ENCODE results near the gene MATN3. TPM values are rescaled to one million over a fixed set of nuclear protein-coding genes. Genes with fewer than 3 reads are reported as not detected.

Gene MATN3
- total RNA-seq, 1 donor from 2014 or later, result 0.30 TPM

DNA sequence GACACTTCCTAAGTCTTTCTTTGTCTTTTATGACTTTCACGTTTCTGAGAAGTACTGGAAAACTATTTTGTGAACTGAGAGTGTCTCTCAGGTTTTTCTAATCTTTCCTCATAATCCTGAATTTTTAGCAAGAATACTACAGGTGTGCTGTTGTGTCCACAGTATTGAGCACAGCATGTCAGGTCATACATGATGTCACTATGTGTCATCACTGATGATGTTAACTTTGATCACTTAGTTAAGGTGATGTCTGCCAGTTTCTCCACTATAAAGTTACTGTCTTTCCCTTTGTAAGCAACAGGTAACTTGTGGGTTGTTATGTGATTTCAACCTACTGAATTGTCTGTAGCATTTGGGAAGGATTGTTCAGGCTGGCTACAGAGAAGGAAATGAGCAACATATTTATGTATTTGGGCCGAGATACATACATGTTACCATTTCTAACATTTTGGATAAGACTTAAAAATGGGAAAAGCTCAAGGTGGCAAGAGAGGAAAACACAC lies 11.1 kb downstream of the MATN3 start:
- no peak for DNase-seq

DNA sequence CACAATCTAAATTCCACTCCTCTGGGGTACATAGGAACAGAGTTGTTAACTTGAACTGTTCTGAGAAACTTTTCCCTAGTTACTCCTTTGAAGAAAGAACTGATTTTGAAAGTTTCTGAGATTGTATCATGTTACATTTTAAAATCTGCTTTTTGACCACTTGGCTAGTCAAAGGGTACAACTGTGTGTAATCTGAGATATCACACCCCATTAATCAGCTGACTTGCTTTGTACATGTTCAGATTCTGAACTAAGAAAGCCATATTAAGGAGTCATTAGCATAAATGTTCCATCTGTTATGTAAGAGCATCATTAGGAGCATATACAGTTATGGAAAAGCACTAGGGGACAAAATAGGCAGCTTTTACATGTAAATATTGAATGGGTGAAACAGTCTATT lies 18.7 kb downstream of the MATN3 start:
- DNase-seq, result no peak

DNA sequence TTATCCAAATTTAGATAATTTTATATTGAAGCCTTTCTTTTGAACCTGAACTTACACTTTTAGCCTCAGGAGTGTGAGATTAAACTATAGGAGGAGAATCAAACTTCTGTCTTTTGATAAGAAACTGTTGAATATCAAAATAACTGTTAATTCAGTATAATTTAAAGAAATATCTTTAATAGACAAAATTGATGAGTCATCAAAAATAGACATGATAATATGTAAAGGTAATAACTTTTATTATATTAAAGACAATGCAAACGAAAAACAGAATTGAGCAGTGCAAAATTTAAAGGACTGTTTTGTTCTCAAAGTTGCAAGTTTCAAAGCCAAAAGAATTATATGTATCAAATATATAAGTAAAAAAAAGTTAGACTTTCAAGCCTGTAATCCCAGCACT lies 20.6 kb downstream of the MATN3 start:
- DNase-seq, result no peak

DNA sequence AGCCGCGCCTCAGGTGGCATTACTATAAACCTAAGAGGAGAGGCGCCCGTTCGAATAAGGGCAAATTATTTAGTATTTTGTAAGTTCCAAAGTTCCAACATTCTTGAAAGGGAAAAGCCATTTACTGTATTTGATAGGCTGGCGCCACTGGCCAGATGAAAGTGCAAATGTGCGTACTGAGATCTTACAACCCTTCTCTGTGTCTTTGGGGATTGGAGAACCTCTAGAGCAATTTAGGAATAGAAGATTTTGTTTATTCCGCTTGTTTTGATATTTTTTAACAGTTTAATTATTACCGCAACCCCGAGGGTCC lies 22.1 kb downstream of the MATN3 start:
- no peak for DNase-seq

DNA sequence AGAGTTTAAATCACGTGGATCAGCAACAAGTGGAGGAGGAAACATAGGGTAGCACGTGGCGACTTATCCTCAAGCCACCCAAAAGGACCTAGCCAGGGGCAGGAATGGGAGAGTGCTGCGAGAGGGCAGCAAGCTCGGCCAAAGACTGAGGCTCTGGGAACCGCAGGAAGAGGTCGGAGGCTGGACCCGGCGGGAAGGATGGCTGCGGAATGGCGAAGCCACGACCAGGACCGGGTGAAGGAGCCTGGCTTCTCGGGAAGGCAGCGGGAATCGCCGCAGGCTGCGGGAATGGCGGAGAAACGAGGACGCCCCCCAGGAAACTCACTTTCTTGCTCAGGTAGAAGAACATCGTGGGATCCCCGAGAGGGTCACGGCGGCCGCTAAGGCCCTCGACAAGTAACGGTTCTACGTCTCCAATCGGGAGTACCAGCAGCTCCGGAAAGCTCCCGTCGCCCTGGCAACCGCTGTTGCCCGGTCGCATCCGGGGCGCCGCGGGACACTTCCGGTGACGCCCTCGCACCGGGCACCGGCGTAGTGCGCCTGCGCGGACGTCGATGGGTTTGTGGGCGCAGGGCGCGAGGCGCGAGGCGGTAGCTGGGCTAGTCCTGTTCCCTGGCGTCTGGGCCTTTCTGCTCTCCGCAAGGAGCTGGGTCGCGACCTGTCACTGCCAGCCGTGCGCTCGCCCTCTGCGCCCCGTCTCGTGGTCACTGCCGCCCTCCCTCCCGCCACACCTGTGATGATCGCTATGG lies 22.6 kb downstream of the MATN3 start, which contains the start of gene WDR35:
TSS of gene WDR35 (minus strand) at position 439 of the 749 bp plus-strand sequence. CDS start at position 349, 90 bp downstream.
- peak; percentile 65 for DNase-seq

DNA sequence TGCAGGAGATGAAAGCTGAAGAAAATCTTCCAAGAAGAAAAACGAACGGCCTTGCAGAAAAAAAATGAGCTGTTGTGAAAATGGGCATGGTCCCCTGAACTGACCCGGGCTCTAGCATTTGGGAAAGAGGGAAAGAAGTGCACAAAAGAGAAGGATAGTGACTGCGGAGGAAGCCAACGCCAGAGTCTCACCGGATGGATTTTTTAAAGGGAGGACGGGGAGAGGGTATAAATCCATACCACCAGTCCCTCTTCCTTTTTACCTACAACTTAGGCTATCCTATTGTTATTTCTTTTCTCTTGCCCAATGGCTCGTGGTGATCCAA lies 23.2 kb downstream of the MATN3 start:
- no peak for DNase-seq

DNA sequence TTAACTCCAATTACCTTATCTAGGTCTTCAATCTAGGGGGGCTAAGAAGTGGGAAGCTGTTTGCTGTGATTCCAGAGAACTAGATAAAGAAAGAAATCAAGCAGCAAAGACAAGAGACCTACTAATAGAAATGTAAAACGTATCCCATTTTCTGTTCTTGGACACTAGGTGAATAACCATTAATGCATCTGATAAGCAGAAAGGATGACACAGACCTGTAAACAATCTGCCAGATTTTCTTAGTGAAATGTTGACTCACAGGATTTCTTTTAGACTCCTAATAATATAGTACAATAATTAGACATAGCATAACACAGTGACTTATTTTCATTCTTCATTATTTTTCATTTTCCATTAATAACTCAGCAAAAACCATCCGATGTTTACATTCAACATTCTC lies 23.9 kb downstream of the MATN3 start:
- no peak for DNase-seq

DNA sequence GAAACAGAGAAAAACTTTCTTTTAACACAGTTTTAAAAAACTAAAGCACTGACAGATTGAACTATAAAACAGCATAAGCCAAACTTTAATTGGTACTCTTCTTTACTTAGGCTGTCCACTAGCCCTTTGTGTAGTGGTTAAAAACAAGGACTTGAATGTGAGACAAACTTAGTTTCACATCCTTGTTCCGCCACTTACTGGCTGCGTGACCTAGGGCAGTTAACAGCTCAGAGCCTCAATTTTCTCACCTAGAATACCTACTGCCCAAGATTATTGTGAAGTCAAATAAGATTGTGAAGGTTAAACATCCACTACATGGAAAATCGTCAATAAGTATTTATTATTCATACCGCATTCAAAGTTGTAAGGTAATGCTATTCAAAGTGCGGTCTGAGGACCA lies 24.5 kb downstream of the MATN3 start:
- DNase-seq, result no peak

DNA sequence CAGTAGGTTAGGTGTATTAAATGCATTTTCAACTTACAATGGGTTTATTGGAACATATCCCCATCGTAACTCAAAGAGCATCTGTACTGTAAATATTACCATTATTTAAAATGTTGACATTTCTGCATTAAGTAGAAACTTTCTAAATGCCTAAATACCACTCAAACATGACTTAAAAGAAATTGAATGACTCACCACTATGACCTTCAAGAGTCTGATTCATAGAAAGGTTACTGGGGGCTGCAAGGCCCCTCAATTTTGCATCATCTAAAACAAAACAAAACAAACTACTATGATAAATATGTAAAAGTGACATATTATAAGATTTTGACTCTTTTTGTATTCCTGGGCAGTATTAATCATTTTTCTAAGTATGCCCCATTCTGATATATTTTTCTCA lies 30.2 kb downstream of the MATN3 start:
- DNase-seq, result no peak

DNA sequence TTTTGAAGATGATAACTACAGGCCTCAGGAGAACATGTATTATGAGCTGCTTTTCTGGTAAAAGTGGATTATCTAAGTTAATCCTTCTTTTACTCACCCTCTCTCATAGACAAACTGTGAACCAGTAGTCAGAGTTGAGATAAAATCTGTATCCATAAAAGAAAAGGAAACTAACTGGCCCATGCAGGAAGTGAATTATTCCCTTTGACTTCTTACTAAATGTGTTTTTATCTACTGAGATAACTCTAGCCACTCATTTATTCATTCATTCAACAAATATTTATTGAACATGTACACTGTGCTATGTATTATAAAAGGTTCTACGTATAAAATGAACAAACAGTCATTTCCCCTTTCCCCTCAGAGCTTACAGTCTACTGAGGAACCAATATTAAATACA lies 32.5 kb downstream of the MATN3 start:
- DNase-seq, result no peak

DNA sequence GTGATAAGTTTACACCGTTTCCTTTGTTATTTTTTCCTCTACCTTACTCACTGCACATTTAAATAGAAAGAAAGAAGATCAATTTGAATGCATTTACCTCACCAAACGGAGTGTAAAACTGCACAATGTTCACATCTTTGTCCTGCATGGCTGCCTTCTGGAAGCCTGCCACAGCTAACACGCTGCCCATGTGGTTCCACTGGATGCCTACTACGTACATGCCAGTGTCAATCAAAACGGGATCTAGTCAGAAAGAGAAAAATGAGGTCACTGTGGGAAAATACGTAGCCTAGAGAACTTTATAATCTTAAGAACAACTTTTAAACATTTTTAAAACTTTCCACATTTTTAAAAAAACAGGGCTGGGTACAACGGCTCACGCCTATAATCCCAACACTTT lies 39.0 kb downstream of the MATN3 start:
- DNase-seq, result no peak

DNA sequence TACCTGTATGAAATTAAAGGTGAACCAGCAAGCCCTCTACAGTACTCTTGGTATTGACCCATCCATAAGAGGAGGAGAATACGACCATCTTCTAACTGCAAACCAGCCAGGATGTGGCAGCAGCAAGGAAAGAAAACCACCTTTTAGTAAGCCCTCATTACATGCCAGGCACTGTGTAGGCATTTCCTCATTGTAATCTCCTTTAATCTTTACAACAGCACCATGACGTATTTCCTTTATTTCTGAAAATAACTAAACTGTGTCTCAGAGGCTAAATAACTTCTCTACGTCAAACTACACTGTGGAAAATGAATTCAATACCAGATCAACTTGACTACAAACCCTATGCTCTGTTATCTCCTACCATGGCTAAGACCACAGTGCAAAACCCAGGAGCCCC lies 40.8 kb downstream of the MATN3 start:
- DNase-seq, result no peak

DNA sequence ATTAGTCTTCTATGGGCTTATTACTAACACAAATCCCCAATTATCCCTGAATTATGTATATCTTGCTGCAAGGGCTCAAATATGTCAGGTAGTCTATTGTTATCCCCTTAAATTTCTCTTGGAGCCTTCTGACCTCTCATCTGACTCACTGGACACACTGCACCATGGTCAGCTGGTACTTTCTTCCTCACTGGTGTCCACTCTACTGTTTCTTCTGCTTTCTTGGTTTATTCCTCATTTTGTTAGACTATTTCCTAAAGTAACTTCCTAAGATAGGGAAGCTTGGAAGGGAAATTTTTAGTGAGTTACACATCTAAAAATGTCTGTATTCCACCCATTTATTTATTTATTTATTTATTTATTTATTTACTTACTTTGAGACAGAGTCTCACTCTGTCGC lies 49.1 kb downstream of the MATN3 start:
- no peak for DNase-seq

DNA sequence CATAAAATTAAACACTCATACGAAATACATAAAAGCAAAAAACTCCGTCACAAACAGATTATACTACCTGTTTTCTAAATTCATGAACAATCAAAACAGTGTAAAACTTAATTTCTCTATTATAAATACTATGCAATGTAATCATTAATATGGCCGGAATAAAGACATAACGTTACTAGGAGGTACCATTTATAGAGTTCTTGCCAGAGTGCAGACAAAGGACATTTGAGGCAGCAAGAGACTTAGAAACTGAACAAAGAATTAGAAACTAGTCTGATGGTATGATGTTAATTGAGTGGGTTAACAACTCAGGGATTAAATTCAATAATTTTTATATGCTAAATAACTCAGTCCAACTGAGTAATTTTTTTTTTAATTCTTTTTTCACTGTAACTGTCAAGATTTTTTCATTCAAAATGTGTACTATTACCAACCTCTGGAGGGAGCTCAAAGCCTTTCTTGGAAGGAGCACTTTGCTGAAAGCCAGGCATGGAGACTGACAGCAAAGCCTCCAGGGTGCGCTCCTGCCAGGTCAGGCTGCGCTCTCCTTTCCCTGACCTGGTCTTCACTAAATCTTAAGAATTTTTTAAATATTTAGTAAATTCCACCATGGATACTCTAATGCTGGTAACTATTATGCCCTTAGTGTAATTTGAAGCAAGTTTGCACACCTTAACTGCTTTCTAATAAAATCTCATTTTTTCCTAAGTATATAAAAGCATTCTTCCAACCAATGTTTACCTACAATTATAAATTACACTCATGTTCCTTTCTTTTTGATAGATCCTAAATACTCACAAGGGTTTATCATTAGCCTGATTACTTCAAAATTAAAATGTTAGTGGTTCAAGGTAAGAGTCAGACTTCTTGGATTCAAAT lies 56.7 kb downstream of the MATN3 start:
- peak; percentile 47 for DNase-seq

DNA sequence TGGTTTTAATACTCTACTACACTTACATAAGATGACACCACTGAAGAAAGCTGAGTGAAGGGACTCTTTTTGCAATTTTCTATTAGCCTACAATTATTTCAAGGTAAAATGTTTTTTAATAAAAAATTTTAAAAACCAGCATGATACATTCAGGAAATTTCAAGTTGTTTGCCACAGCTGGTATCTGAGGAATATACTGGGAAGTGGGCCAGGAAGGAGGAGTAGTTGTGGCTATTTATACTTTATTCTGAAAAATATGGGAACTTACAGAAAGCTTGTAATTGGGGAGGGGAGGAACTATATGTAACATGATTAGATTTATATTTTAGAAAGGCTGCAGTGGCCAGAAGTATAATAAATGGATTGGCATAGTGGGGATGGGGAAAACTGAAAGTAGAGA lies 63.4 kb downstream of the MATN3 start:
- peak; percentile 10 for DNase-seq

DNA sequence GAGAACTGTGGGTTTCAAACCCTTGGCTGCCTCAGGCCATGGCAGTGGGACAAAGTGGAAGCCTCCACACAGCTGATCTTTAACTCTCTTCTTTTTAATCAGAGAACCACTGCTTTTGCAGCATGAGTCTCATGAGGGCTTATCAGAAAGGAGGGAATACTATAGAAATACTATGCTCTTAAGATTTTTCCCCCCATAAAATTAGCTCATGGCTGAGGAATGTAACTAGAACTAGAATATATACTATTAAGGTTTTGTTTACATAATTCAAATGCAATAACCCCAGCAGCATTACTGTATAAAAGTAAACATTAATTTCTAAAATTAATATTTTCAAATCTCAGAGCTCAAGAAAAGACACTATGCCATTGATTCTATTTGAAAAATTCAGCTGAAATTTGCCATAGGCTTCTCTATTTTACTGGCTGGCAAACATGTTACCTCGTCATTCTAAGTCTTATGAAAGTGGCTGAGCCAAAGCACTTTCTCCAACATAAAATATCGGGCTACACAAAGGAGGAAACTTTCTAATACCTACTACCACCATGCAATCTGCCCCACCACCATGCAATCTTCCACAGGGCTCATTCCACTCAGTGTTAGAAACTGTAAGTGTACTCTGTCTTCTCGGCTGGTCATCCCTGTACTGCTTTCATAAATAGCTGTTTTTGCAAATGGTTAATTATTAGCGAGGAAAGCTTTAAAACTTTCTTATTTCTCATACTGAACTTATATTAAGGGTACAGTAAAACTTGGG lies 65.1 kb downstream of the MATN3 start:
- DNase-seq, result no peak

DNA sequence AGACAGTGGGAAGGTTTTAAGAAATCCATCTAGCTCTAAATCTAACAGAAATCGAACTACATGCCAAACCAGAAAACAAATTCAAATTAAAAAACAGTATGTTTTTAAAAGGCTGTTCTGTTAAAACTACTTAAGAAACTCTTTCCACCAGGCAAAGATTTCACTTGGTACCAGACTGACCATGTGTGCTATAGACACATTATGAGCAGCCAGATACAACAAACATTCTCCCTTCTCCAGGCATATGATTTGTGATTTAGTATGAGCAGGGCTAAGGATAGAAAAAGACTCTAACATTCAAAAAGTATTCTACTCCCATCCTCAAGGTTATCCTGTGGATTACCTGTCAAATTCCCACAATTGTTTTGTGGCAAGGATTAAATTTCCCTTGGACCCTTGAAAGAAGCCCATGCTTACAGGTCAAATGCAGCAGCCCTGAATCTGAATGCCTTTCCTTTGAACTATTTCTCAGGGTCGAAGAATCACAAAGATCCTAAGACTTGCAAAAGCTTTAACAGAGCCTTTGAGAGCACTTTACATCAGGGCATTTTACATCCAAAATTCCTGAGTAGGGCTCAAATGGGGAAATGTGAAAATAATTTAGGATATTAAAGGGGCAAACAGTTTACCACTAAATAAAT lies 68.1 kb downstream of the MATN3 start:
- DNase-seq, result no peak

DNA sequence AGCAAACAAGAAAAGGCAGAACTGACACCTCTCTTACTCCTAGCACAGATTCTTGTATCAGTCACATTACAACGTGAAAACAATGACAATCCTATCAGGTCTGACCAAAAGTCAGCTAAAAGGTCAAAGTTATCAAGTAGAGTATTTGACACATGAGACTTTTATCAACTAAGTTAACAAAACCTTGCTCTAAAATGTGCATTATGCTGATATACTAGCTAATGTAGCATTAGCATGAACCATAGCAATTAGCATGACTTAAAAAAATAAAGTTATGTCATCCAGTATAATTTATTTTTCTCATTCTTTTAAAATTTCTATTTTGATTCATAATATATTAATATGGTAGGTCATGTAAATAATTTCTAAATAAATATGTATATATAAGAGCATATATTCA lies 69.3 kb downstream of the MATN3 start:
- DNase-seq, result no peak

DNA sequence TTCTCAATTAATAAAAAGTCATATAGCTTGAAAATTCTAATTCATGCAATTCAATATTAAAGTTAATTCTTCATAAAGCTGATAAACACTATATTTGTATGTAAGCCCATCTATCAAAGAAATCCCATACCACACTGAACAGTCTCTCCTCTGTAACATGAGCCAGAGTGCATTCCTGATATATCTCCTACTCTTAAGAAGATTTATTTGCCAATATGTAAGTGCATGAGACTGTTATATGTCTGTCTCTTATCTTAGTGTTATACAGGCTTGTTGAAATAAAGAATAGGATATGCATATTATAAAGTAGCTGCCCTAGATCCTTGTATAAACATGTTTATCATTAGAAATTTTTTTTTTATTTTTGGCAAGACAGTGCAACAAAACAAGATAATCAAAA lies 70.3 kb downstream of the MATN3 start:
- no peak for DNase-seq

Data from skin of body (tissue), 2 donors.